ENCODE results near the gene CNTNAP2. TPM values are rescaled to one million over a fixed set of nuclear protein-coding genes. Genes with fewer than 3 reads are reported as not detected.
A peak's percentile ranks its signal among the peaks of the same experiment; 100 is the strongest.

The CNTNAP2 gene
- total and polyA plus RNA-seq, 2 of the 8 experiments (the other 6 are each of a cell fraction or from before 2014, with no cell fraction given) = 27.9 to 71.0 TPM

DNA sequence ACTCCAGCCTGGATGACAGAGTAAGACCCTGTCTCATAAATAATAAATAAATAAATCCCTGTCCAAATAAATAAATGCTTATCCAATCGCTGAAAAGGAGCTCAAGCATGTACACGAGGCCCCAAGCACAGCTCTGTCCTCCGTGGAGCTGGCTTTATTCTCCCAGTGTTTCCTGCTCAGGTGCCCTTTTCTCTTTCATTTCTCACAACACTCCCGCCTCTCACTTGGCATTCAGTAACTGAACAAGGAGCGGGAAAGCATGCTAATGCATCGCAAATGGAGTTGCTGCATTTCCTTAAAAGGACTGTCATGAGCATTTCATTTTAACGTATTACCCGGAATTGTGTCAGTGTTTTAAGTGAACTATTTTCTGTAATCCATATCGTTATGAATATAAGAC is 2263.1 kb downstream of the CNTNAP2 start:
- Histone ChIP-seq H3K79me2 (ENCODE audit: control insufficient read depth in 1 of 2, insufficient read depth in 2 of 2, low read length in 2 of 2) (peaks cover 0 to 1% of the 10 kb centered on the region in 2 experiments; a peak in 1 of 4 replicates), H2BK20ac (ENCODE audit: low read length) (no peak overlapping the region), H3K79me1 (ENCODE audit: low read depth, low read length) (no peaks in the 10 kb centered on the region), H3K56ac (replicated peaks; ENCODE audit: insufficient read length, low read depth, low read length) (no peak overlapping the region), H2BK12ac (ENCODE audit: low read depth, low read length) (no peak overlapping the region), H3K9me3 (ENCODE audit: insufficient read depth in 2 of 2, low read depth in 1 of 2, low read length in 1 of 2) (no peaks in the 10 kb centered on the region), H3K23ac (ENCODE audit: insufficient read length) (no peak overlapping the region), H2AK5ac (ENCODE audit: low read depth, low read length) (no peak overlapping the region), H2BK120ac (replicated peaks; ENCODE audit: low read depth, low read length) (no peak overlapping the region), H3K4ac (replicated peaks; ENCODE audit: insufficient read length, low read depth, low read length) (no peak overlapping the region), H3K36me3 (ENCODE audit: control insufficient read depth in 2 of 4, insufficient read depth in 4 of 4, low read length in 3 of 4) (peaks cover 2 to 11% (median 7%) of the 10 kb centered on the region in 4 experiments; a peak in 4 of 8 replicates), H4K91ac (replicated peaks; ENCODE audit: insufficient read length, low read length) (no peak overlapping the region), H3K9ac (replicated peaks in 1 of 4; ENCODE audit: extremely low read depth in 1 of 4, low read depth in 3 of 4, low read length in 3 of 4) (no peak overlapping the region), H3K27ac (ENCODE audit: low read depth, low read length) (no peak overlapping the region), H4K5ac (ENCODE audit: insufficient read length, low read depth, low read length) (no peak overlapping the region), H3K27me3 (replicated peaks in 1 of 4; ENCODE audit: control insufficient read depth in 3 of 4, extremely low read depth in 1 of 4, insufficient read depth in 3 of 4, low read length in 3 of 4) (no peaks in the 10 kb centered on the region), H3K23me2 (ENCODE audit: low read depth, low read length) (no peaks in the 10 kb centered on the region), H3K18ac (ENCODE audit: extremely low read depth, low read length) (no peak overlapping the region), H4K20me1 (replicated peaks in 1 of 2; ENCODE audit: control insufficient read depth in 1 of 2, insufficient read depth in 2 of 2, low read length in 2 of 2) (no peaks in the 10 kb centered on the region), H3K4me2 (ENCODE audit: insufficient read depth in 1 of 2, low read depth in 2 of 2, low read length in 2 of 2) (no peak overlapping the region), H2BK15ac (ENCODE audit: low read length) (no peak overlapping the region), H2AFZ (ENCODE audit: low read length) (no peak overlapping the region), H4K8ac (ENCODE audit: extremely low read depth, insufficient read depth, low read length) (no peak overlapping the region; the same call in 1 of the 2 replicates), H2BK5ac (ENCODE audit: low read depth, low read length) (no peak overlapping the region), H3K14ac (ENCODE audit: insufficient read length) (no peak overlapping the region), H3K4me1 (replicated peaks in 1 of 4; ENCODE audit: control insufficient read depth in 3 of 4, insufficient read depth in 4 of 4, low read length in 3 of 4) (peaks cover 0 to 4% (median 2%) of the 10 kb centered on the region in 4 experiments; a peak in 2 of 7 replicates), H3K4me3 (ENCODE audit: extremely low read depth in 1 of 4, insufficient read depth in 2 of 4, low read depth in 3 of 4, low read length in 4 of 4) (no peak overlapping the region)
- ChIA-PET POLR2A (ENCODE audit: partially characterized antibody) (no interaction called here), CTCF (ENCODE audit: partially characterized antibody) (interaction anchor here (0.7 kb wide), 1 partner anchor 25 kb away, joined by 4 read pairs; no protein-coding TSS in a partner anchor)
- FAIRE-seq = peak; percentile 24
- 49% methylated on average over 9 of the region's 9 CpGs; no CpG with 5 or more reads in 1 of the 2 experiments for WGBS, 2 experiments (ENCODE audit: extremely low coverage in 1 of 2, insufficient coverage in 1 of 2, insufficient read length in 1 of 2, insufficient replicate concordance in 2 of 2, low coverage in 1 of 2, low lambda C conversion rate in 2 of 2, missing lambda C conversion rate in 1 of 2)
- peak in 1 of 2 experiments; percentile 39 for DNase-seq (ENCODE audit: low read depth in 1 of 2, low spot score in 2 of 2)
- TF ChIP-seq PHF8 (conservative IDR thresholded peaks at IDR 0.05; ENCODE audit: low read depth, low read length) (no peak), KDM1A (IDR thresholded peaks at IDR 0.05; ENCODE audit: borderline replicate concordance, low read length) (no peak), SRF (IDR thresholded peaks at IDR 0.05; ENCODE audit: low read depth, low read length) (peak; percentile 24; the same call in 1 of the 2 replicates), TEAD4 (IDR thresholded peaks at IDR 0.05; ENCODE audit: low read depth, low read length) (no peak), TCF12 (IDR thresholded peaks at IDR 0.05; ENCODE audit: low read depth, low read length) (no peak), ZNF274 (IDR thresholded peaks at IDR 0.05; ENCODE audit: borderline replicate concordance, extremely low read depth, low read length) (no peak), CTBP2 (IDR thresholded peaks at IDR 0.05; ENCODE audit: borderline replicate concordance, insufficient read depth, insufficient read length, low read length) (no peak), SIN3A (conservative IDR thresholded peaks at IDR 0.05 in 1 of 2, IDR thresholded peaks at IDR 0.05 in 1 of 2; ENCODE audit: low read depth in 1 of 2, low read length in 2 of 2) (no peak), BCL11A (IDR thresholded peaks at IDR 0.05; ENCODE audit: low read depth in 2 of 2, low read length in 2 of 2) (no peak)
- TF ChIP-seq, protein P1, sequence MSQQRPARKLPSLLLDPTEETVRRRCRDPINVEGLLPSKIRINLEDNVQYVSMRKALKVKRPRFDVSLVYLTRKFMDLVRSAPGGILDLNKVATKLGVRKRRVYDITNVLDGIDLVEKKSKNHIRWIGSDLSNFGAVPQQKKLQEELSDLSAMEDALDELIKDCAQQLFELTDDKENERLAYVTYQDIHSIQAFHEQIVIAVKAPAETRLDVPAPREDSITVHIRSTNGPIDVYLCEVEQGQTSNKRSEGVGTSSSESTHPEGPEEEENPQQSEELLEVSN (IDR thresholded peaks at IDR 0.05) = peak; percentile 65
